HEK293T (cell line): ENCODE measurements around the gene WBP2.

Experiments used
- ARNT ChIP-seq: fragments of 450-650 bp; IDR thresholded peaks from 2 replicates; pipeline ENCODE4 v1.6.1; 2017; ENCODE audit warnings: mild to moderate bottlenecking
- BHLHE40 ChIP-seq: fragments of 450-650 bp; IDR thresholded peaks from 2 replicates; pipeline ENCODE4 v1.6.1; 2016; ENCODE audit warnings: mild to moderate bottlenecking, moderate library complexity, borderline replicate concordance
- CTBP1 ChIP-seq: fragments of 450-650 bp; IDR thresholded peaks from 2 replicates; pipeline ENCODE4 v1.6.1; 2016; ENCODE audit warnings: borderline replicate concordance
- ELF4 ChIP-seq: fragments of 450-650 bp; IDR thresholded peaks from 2 replicates; pipeline ENCODE4 v1.6.1; 2017; ENCODE audit warnings: antibody characterized with exemption
- FOXA1 ChIP-seq: fragments of 450-650 bp; IDR thresholded peaks from 2 replicates; pipeline ENCODE4 v1.6.1; 2016; ENCODE audit warnings: mild to moderate bottlenecking
- HDGF ChIP-seq: fragments of 450-650 bp; IDR thresholded peaks from 2 replicates; pipeline ENCODE4 v1.6.1; 2017; ENCODE audit warnings: antibody characterized with exemption, borderline replicate concordance
- L3MBTL2 ChIP-seq: fragments of 450-650 bp; conservative IDR thresholded peaks from 2 replicates; pipeline ENCODE4 v1.6.1; 2016; ENCODE audit warnings: mild to moderate bottlenecking
- LEF1 ChIP-seq: fragments of 450-650 bp; IDR thresholded peaks from 2 replicates; pipeline ENCODE4 v1.6.1; 2017; ENCODE audit warnings: mild to moderate bottlenecking, borderline replicate concordance
- PKNOX1 ChIP-seq: fragments of 450-650 bp; IDR thresholded peaks from 2 replicates; pipeline ENCODE4 v1.6.1; 2016
- SP1 ChIP-seq: fragments of 450-650 bp; IDR thresholded peaks from 2 replicates; pipeline ENCODE4 v1.6.1; 2017
- SUZ12 ChIP-seq: fragments of 450-650 bp; IDR thresholded peaks from 2 replicates; pipeline ENCODE4 v1.6.1; 2016; ENCODE audit warnings: mild to moderate bottlenecking
- TARDBP ChIP-seq: fragments of 450-650 bp; IDR thresholded peaks from 2 replicates; pipeline ENCODE4 v1.6.1; 2016
- ZNF384 ChIP-seq: fragments of 450-650 bp; IDR thresholded peaks from 2 replicates; pipeline ENCODE4 v1.6.1; 2016

- no peak for TF ChIP-seq SUZ12
- no peak for TF ChIP-seq SP1
- TF ChIP-seq ELF4, result no peak
- TF ChIP-seq BHLHE40, result no peak
- no peak for TF ChIP-seq TARDBP
- TF ChIP-seq CTBP1, result no peak
- no peak for TF ChIP-seq LEF1
- TF ChIP-seq ZNF384, result no peak
- TF ChIP-seq HDGF, result no peak
- no peak for TF ChIP-seq L3MBTL2
- TF ChIP-seq FOXA1, result no peak
- no peak for TF ChIP-seq ARNT
- no peak for TF ChIP-seq PKNOX1
Measured at GRCh38 chr17:75873587-75874322, 18.6 kb upstream of the WBP2 start.
